ENCODE measurements around the gene MPZL3. TPM values are rescaled to one million over a fixed set of nuclear protein-coding genes. Genes with fewer than 3 reads are reported as not detected.
A peak's percentile ranks its signal among the peaks of the same experiment; 100 is the strongest.
"Not testable (repeated sequence)": the region's sequence is repeated elsewhere in the genome, so short reads cannot be mapped to it uniquely, and the experiment has no call there.

Gene MPZL3
- total and polyA plus RNA-seq, 8 donors: 5.2 to 16.3 (median 7.6) TPM

DNA sequence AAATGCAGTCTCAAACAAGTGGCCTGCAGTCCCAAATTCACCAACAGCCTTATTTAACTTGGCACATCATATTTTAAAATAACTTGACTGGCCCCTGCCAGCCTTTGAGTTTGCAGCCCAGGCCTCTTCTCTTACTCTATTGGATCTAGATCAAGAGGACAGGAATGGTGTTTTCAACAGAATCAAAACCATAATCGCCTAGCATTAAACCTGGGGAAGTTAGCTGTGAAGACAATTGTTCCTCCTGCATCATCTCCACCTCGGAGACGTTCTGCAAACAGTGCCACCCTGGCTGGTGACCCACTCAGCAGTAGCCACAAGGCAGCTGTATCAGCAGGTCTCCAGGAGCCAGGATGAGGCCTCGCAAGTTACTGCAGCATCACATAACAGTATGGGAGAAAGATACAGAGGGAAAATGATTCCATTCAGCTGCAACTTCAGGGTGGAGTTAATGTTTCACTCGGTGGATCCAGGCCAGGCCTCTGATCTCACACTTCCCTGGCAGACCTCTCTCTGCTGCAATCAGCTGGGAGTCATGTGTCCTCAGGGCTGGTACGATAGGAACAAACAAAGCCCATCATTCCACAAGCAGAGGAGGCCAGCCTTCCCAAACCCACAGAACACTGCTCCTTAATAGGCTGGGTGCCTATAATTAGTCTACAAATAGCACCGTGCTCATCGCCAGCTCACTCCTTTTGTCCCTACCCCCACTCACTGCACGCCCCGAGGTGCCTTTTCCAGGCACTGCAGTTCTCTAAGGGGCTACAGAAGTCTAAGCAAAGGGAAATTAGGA, 57.1 kb downstream of the MPZL3 start:
- intact Hi-C loops (cut with DNase I): loop anchor here in 1 of 2 donors (5.0 kb wide), 1 partner anchor 97 kb away; no protein-coding TSS in a partner anchor
- Histone ChIP-seq H3K36me3 (peaks cover 0 to 51% of the 10 kb centered on the region in 2 donors), H3K4me3 (no peak overlapping the region), H3K9me3 (no peaks in the 10 kb centered on the region), H3K4me1 (peaks cover 0 to 17% of the 10 kb centered on the region in 2 donors), H3K27ac (peak overlapping the region in 1 of 2 donors; percentile 4), H3K27me3 (no peaks in the 10 kb centered on the region)
- TF ChIP-seq, protein P1, sequence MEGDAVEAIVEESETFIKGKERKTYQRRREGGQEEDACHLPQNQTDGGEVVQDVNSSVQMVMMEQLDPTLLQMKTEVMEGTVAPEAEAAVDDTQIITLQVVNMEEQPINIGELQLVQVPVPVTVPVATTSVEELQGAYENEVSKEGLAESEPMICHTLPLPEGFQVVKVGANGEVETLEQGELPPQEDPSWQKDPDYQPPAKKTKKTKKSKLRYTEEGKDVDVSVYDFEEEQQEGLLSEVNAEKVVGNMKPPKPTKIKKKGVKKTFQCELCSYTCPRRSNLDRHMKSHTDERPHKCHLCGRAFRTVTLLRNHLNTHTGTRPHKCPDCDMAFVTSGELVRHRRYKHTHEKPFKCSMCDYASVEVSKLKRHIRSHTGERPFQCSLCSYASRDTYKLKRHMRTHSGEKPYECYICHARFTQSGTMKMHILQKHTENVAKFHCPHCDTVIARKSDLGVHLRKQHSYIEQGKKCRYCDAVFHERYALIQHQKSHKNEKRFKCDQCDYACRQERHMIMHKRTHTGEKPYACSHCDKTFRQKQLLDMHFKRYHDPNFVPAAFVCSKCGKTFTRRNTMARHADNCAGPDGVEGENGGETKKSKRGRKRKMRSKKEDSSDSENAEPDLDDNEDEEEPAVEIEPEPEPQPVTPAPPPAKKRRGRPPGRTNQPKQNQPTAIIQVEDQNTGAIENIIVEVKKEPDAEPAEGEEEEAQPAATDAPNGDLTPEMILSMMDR (IDR thresholded peaks at IDR 0.05): no peak
- DNase-seq (peak in 3 of 4 donors; percentile 51 to 86 (median 86)), ATAC-seq (peak; percentile 92)

DNA sequence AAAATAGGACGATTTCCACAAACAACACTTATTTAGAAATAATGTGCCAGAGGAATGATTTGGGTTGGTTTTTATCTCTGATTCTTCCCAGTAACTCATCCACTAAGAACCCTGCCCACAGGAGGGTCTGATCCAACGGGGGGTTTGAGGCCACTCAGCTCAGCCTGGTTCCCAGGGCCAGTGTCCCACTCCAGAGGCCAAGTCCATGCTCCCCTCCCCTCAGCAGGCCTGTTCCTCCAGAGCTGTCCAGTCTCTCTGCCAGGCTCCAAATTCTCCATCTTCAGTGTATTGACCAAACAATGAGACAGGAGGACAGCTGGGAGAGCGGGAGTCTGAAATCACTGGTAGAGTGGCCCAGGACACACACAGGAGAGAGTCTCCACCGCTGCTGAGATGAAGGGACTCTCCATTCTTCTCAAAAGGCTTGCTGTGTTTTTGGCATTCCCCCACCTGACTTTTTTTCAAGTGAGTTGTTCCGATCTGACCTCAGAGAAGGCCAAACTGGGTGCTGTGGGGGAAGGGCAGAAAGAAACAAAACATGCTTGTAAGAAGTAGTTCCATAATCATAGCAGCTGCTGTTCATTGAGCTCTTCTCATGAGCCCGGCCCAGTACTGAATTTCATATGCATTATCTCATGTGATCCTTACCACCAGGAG, 58.1 kb downstream of the MPZL3 start:
- TF ChIP-seq, protein P1 (IDR thresholded peaks at IDR 0.05): no peak
- ATAC-seq: no peak
- H3K27ac ChIP-seq: no peak overlapping the region
- no peak for DNase-seq
- peaks cover 0 to 14% of the 10 kb centered on the region in 2 donors for H3K4me1 ChIP-seq
- H3K4me3 ChIP-seq: no peak overlapping the region
- intact Hi-C loops (cut with DNase I): no loop called here
- no peaks in the 10 kb centered on the region for H3K27me3 ChIP-seq
- H3K36me3 ChIP-seq: peaks cover 0 to 50% of the 10 kb centered on the region in 2 donors
- H3K9me3 ChIP-seq: no peaks in the 10 kb centered on the region

DNA sequence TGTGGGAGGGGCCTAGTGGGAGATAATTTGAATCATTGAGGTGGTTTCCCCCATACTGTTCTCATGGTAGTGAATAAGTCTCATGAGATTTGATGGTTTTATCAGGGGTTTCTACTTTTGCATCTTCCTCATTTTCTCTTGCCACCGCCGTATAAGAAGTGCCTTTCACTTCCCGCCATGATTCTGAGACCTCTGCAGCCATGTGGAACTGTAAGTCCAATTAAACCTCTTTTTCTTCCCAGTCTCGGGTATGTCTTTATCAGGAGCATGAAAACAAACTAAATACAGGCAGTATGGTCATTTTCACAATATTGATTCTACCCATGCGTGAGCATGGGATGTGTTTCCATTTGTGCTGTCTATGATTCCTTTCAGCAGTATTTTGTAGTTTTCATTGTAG, 59.3 kb downstream of the MPZL3 start:
- DNase-seq; intact Hi-C loops (cut with DNase I); H3K27me3 ChIP-seq; H3K27ac ChIP-seq; H3K9me3 ChIP-seq; H3K4me3 ChIP-seq; H3K4me1 ChIP-seq; ATAC-seq: not testable (repeated sequence)
- H3K36me3 ChIP-seq: peaks cover 0 to 48% of the 10 kb centered on the region in 2 donors

DNA sequence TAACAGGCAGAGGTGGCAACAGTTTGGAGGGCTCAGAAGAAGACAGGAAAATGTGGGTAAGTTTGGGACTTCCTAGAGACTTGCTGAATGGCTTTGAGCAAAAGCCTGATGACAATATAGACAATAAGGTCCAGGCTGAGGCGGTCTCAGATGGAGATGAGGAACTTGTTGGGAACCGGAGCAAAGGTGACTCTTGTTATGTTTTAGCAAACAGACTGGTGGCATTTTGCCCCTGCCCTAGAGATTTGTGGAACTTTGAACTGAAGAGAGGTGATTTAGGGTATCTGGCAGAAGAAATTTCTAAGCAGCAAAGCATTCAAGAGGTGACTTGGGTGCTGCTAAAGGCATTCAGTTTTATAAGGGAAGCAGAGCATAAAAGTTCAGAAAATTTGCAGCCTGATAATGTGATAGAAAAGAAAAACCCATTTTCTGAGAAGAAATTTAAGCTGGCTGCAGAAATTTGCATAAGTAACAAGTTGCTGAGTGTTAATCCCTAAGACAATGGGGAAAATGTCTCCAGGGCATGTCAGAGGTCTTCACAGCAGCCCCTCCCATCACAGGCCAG, 61.1 kb downstream of the MPZL3 start:
- intact Hi-C loops (cut with DNase I); DNase-seq: not testable (repeated sequence)

DNA sequence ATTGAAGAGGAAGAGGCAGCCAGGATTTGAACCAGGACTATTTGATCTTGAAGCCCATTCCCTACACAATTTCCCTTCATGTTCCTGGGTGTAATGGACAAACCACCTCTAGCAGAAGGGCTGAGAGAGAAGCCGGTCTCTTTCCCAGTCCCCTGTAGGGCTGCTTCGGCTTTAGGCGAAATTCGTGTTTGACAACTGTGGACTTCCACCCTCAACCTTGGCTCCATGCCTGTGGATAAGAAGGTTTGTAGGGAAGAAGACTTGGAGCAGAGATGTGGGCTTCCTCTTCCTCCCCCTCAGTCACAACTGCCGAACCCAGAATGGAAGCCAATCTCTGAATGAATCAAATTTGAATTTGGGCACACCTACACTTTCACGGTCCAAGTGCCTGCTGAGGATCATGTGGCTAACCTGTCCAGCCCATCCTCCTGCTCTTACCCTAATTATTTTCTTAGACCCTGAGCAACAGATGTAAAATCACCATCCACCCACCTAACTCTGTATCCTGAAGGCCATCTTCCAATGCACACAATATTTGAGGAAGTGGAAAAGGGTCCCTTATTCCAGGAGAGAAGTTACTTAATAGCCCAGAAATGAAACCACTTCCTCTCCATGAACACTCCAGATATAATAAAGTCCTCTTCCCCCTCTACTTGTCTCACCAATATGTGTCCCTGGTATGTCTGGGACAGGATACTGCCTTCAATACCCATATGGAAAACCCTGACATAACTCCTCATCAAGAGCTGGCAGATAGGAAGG, 65.6 kb downstream of the MPZL3 start:
- ATAC-seq (no peak), DNase-seq (peak in 1 of 4 donors; percentile 23)
- no peak overlapping the region for H3K27ac ChIP-seq
- peaks cover 0 to 40% of the 10 kb centered on the region in 2 donors for H3K4me1 ChIP-seq
- TF ChIP-seq, protein P1 (IDR thresholded peaks at IDR 0.05): no peak
- H3K36me3 ChIP-seq: no peaks in the 10 kb centered on the region
- peaks cover 0 to 5% of the 10 kb centered on the region in 2 donors for H3K27me3 ChIP-seq
- H3K9me3 ChIP-seq: no peaks in the 10 kb centered on the region
- H3K4me3 ChIP-seq: no peak overlapping the region
- intact Hi-C loops (cut with DNase I): no loop called here

More for the DNA sequence above, 61.1 kb downstream of the MPZL3 start:
- H3K9me3 ChIP-seq, H3K4me3 ChIP-seq, H3K27me3 ChIP-seq, ATAC-seq, H3K27ac ChIP-seq: not testable (repeated sequence)
- Histone ChIP-seq H3K4me1 (peaks cover 0 to 20% of the 10 kb centered on the region in 2 donors), H3K36me3 (peaks cover 0 to 33% of the 10 kb centered on the region in 2 donors)
